Measurements from ENCODE around the gene STXBP5L. TPM values are rescaled to one million over a fixed set of nuclear protein-coding genes. Genes with fewer than 3 reads are reported as not detected.

Gene STXBP5L
- total and polyA plus RNA-seq, 2 of the 4 experiments (the other 2 are of a cell fraction) = not detected

- Histone ChIP-seq H2BK20ac (ENCODE audit: low read depth, low read length) (no peak overlapping the region), H3K4me1 (ENCODE audit: control insufficient read depth, insufficient read depth, low read length) (no peaks in the 10 kb centered on the region; the same call in 1 of the 2 replicates), H2AK5ac (ENCODE audit: low read depth, low read length) (no peak overlapping the region), H2BK120ac (ENCODE audit: low read depth, low read length) (no peak overlapping the region), H2AK9ac (replicated peaks; ENCODE audit: low read depth, low read length, poor library complexity) (no peak overlapping the region), H3K56ac (ENCODE audit: extremely low read depth, insufficient read depth, low read length) (no peak overlapping the region), H3K27ac (ENCODE audit: insufficient read depth, low read length) (peak overlapping the region; percentile 20; the same call in 1 of the 2 replicates), H2BK15ac (ENCODE audit: low read depth, low read length) (no peak overlapping the region), H4K8ac (ENCODE audit: low read depth in 2 of 2, low read length in 2 of 2) (peak overlapping the region in 1 of 2 experiments; percentile 74; a peak in 2 of 4 replicates), H3K9ac (ENCODE audit: low read depth, low read length) (no peak overlapping the region), H2BK5ac (ENCODE audit: low read depth, low read length, poor library complexity, severe bottlenecking) (no peak overlapping the region), H3K36me3 (ENCODE audit: control insufficient read depth, insufficient read depth, low read length) (no peaks in the 10 kb centered on the region), H3K4ac (ENCODE audit: low read depth, low read length) (no peak overlapping the region), H3K27me3 (ENCODE audit: control insufficient read depth, insufficient read depth, low read length) (no peaks in the 10 kb centered on the region), H3K14ac (replicated peaks; ENCODE audit: low read depth, low read length) (0 out of 2 replicates have a peak overlapping the region, but pooled peaks have one; percentile 38), H3K9me3 (ENCODE audit: control insufficient read depth, insufficient read depth, low read length) (no peaks in the 10 kb centered on the region), H3K18ac (ENCODE audit: low read depth, low read length) (peak overlapping the region; percentile 7; the same call in 1 of the 2 replicates), H4K5ac (ENCODE audit: low read depth, low read length) (peak overlapping the region; percentile 22), H3K4me2 (ENCODE audit: low read depth, low read length) (peak overlapping the region; percentile 89), H4K20me1 (ENCODE audit: insufficient read depth, low read length) (no peaks in the 10 kb centered on the region), H2AFZ (replicated peaks; ENCODE audit: low read length, poor library complexity) (no peak overlapping the region), H3K23ac (ENCODE audit: low read depth, low read length) (no peak overlapping the region), H3K79me1 (ENCODE audit: low read depth in 1 of 2, low read length in 2 of 2) (no peaks in the 10 kb centered on the region), H3K4me3 (ENCODE audit: insufficient read depth, low read depth, low read length) (peak overlapping the region; percentile 22; the same call in 1 of the 2 replicates), H3K9me1 (ENCODE audit: insufficient read depth, low read length) (0 out of 2 replicates have a peak, but pooled peaks cover 4% of the 10 kb centered on the region), H4K91ac (ENCODE audit: insufficient read depth, low read depth, low read length) (no peak overlapping the region)
- ChIA-PET CTCF (interaction anchor here (0.7 kb wide), 1 partner anchor 28 kb away, joined by 4 read pairs; no protein-coding TSS in a partner anchor), POLR2A (ENCODE audit: unreplicated experiment) (interaction anchor here (0.6 kb wide), 1 partner anchor 529 kb away, joined by 3 read pairs; no protein-coding TSS in a partner anchor)
- BruUV-seq (replicated peaks) = no TSS peak
- DNase-seq (peak; percentile 59), ATAC-seq (ENCODE audit: low read depth) (peak; percentile 72)
- intact Hi-C loops (cut with micrococcal nuclease) = no loop called here
- no CpG with 5 or more reads among the region's 5 CpGs for WGBS, 2 experiments (ENCODE audit: extremely low coverage in 2 of 2, insufficient read length in 1 of 2)
- in situ Hi-C loops (cut with MboI; ENCODE audit: low sequenced_read_pairs) = no loop called here
- dilution Hi-C loops (cut with HindIII; ENCODE audit: low sequenced_read_pairs, unreplicated experiment) = no loop called here
- TF ChIP-seq MAFK (IDR thresholded peaks at IDR 0.05; ENCODE audit: low read depth, low read length) (no peak), FOS (IDR thresholded peaks at IDR 0.05; ENCODE audit: low read depth, low read length) (no peak), NFE2L2 (IDR thresholded peaks at IDR 0.05; ENCODE audit: low read depth, low read length) (no peak), RAD21 (IDR thresholded peaks at IDR 0.05; ENCODE audit: low read length) (no peak), CTCF (conservative IDR thresholded peaks at IDR 0.05; ENCODE audit: low read depth, low read length) (no peak), USF2 (IDR thresholded peaks at IDR 0.05; ENCODE audit: low read depth, low read length) (no peak), CEBPB (IDR thresholded peaks at IDR 0.05; ENCODE audit: low read depth, low read length) (no peak), RCOR1 (IDR thresholded peaks at IDR 0.05; ENCODE audit: insufficient replicate concordance, low read length) (no peak), RFX5 (IDR thresholded peaks at IDR 0.05; ENCODE audit: low read depth, low read length) (no peak), POLR2A (IDR thresholded peaks at IDR 0.05; ENCODE audit: low read depth, low read length) (no peak), BHLHE40 (IDR thresholded peaks at IDR 0.05; ENCODE audit: low read depth, low read length) (no peak), CHD1 (IDR thresholded peaks at IDR 0.05; ENCODE audit: low read depth, low read length) (no peak), ELK1 (IDR thresholded peaks at IDR 0.05; ENCODE audit: borderline replicate concordance, low read depth, low read length) (no peak), SMC3 (IDR thresholded peaks at IDR 0.05; ENCODE audit: low read depth, low read length) (no peak)
Measured at GRCh38 chr3:121431726-121432517, 523.9 kb downstream of the STXBP5L start.
